Activated naive CD8-positive, alpha-beta T cell treated with anti-CD3 and anti-CD28 coated beads, Interleukin-2, amount 50 U/mL, for 16 hours (primary cell): ENCODE data around the gene AQP6.
"Not testable (repeated sequence)": the region's sequence is repeated elsewhere in the genome, so short reads cannot be mapped to it uniquely, and the experiment has no call there.

Experiments used
- DNase-seq: peaks from one replicate; pipeline ENCODE4 v3.0.0-alpha.2; 2020; ENCODE audit warnings: low read depth, low spot score

Gene AQP6

GRCh38 chr12:49969651-49970429 is 2.9 kb upstream of the AQP6 start:
- no peak for DNase-seq

- no peak for DNase-seq
Measured at GRCh38 chr12:49970658-49971057, 2.1 kb upstream of the AQP6 start.

GRCh38 chr12:49971141-49971540 is 1.6 kb upstream of the AQP6 start:
- no peak for DNase-seq

- no peak for DNase-seq
Measured at GRCh38 chr12:49972129-49972528, 618 bp upstream of the AQP6 start.

- DNase-seq = no peak
Measured at GRCh38 chr12:49973361-49973830, 649 bp downstream of the AQP6 start.

- DNase-seq = no peak
Measured at GRCh38 chr12:49974231-49974675, 1.5 kb downstream of the AQP6 start.

- no peak for DNase-seq
Measured at GRCh38 chr12:49974677-49975317, 2.0 kb downstream of the AQP6 start.

GRCh38 chr12:49975318-49975761 is 2.6 kb downstream of the AQP6 start:
- DNase-seq = no peak

GRCh38 chr12:49976557-49976956 is 3.8 kb downstream of the AQP6 start:
- DNase-seq = no peak

GRCh38 chr12:49978125-49978524 is 5.4 kb downstream of the AQP6 start:
- DNase-seq = no peak

GRCh38 chr12:49979016-49979586 is 6.4 kb downstream of the AQP6 start:
- no peak for DNase-seq

GRCh38 chr12:49979791-49980190 is 7.0 kb downstream of the AQP6 start:
- DNase-seq = no peak

GRCh38 chr12:49980501-49981349 is 8.0 kb downstream of the AQP6 start:
- DNase-seq = no peak

- DNase-seq = no peak
Measured at GRCh38 chr12:49982246-49983087, 9.7 kb downstream of the AQP6 start.

GRCh38 chr12:49983892-49984291 is 11.1 kb downstream of the AQP6 start:
- DNase-seq = no peak

- DNase-seq = no peak
Measured at GRCh38 chr12:49984476-49985359, 12.0 kb downstream of the AQP6 start.

GRCh38 chr12:49985981-49986380 is 13.2 kb downstream of the AQP6 start:
- DNase-seq = no peak

- not testable (repeated sequence) for DNase-seq
Measured at GRCh38 chr12:49986476-49986875, 13.7 kb downstream of the AQP6 start.

GRCh38 chr12:49987625-49988303 is 15.0 kb downstream of the AQP6 start:
- no peak for DNase-seq
